K562 (cell line): Measurements from ENCODE around the gene ALG9. TPM values are rescaled to one million over a fixed set of nuclear protein-coding genes. Genes with fewer than 3 reads are reported as not detected.

ENCODE experiments used
- CEBPB ChIP-seq: fragments of 450-650 bp; IDR thresholded peaks from 2 replicates; pipeline ENCODE4 v1.6.1; 2016; ENCODE audit warnings: missing genetic modification characterization, missing compliant biosample characterization
- DDX20 ChIP-seq: fragments of 450-650 bp; IDR thresholded peaks from 2 replicates; pipeline ENCODE4 v1.6.1; 2016; ENCODE audit warnings: missing genetic modification characterization, low read depth, mild to moderate bottlenecking, missing compliant biosample characterization, moderate library complexity
- FOXM1 ChIP-seq, 2 experiments: fragments of 450-650 bp in 1 of 2; sonication (generic) in 1 of 2; formaldehyde crosslinking in 1 of 2; IDR thresholded peaks; 2 replicates each; pipeline versions ENCODE4 v1.6.1 to v1.9.0; 2017 to 2022; ENCODE audit warnings: low read depth in 2 of 2, mild to moderate bottlenecking in 2 of 2, missing genetic modification reagents in 1 of 2, moderate library complexity in 1 of 2
- HIVEP1 ChIP-seq: fragments of 250-450 bp; sonication (Bioruptor Pico); IDR thresholded peaks from 2 replicates; pipeline ENCODE4 v1.4.0; 2020; ENCODE audit warnings: mild to moderate bottlenecking
- HMBOX1 ChIP-seq: sonication (generic); IDR thresholded peaks from 2 replicates; pipeline ENCODE4 v1.6.1; 2016
- HMG20B ChIP-seq: fragments of 250-450 bp; sonication (Bioruptor Pico); IDR thresholded peaks from 2 replicates; pipeline ENCODE4 v1.5.0; 2021; ENCODE audit warnings: mild to moderate bottlenecking
- JUND ChIP-seq, 2 experiments: IDR thresholded peaks; 2 replicates in 1 of 2; 3 replicates in 1 of 2; pipeline ENCODE4 v1.6.1; 2011; ENCODE audit warnings: borderline replicate concordance in 2 of 2, low read depth in 2 of 2, low read length in 2 of 2, improper control_type of control experiment in 1 of 2, missing biosample characterization in 1 of 2, missing genetic modification characterization in 1 of 2, missing genetic modification reagents in 1 of 2
- RBBP5 ChIP-seq: fragments of 200-600 bp; sonication (generic); IDR thresholded peaks from 2 replicates; pipeline ENCODE4 v1.6.1; 2012; ENCODE audit warnings: borderline replicate concordance, mild to moderate bottlenecking, low read length, control low read depth, inconsistent platforms; ENCODE audit not compliant: insufficient read depth, poor library complexity, severe bottlenecking
- ZFP30 ChIP-seq: fragments of 250-450 bp; sonication (Bioruptor Pico); IDR thresholded peaks from 2 replicates; pipeline ENCODE4 v1.8.0; 2022; ENCODE audit warnings: moderate library complexity, mild to moderate bottlenecking, inconsistent platforms, borderline replicate concordance
- ZNF253 ChIP-seq: fragments of 250-450 bp; sonication (Bioruptor Pico); conservative IDR thresholded peaks from 2 replicates; pipeline ENCODE4 v1.6.1; 2021; ENCODE audit warnings: mild to moderate bottlenecking
- ZNF592 ChIP-seq: fragments of 450-650 bp; IDR thresholded peaks from 2 replicates; pipeline ENCODE4 v1.6.1; 2017; ENCODE audit warnings: antibody characterized with exemption, mild to moderate bottlenecking
- polyA plus RNA-seq, 8 experiments: library from polyadenylated mRNA; depleted of rRNA in 4 of 8; stranded (reverse) in 5 of 8; unstranded in 3 of 8; fragments of >200 nt; fragmentation: Nextera tagmentation in 2 of 8; fragmentation: Illumina TruSeq in 1 of 8; extraction: Ambion mirVana in 2 of 8; extraction: Trizol in 1 of 8; gene quantifications; 2 replicates each; pipeline versions ENCODE4 v1.2.1 to v1.2.3, GENCODE V29; 2011 to 2014; ENCODE audit warnings: inconsistent platforms in 1 of 8, missing spikeins in 1 of 8
- total RNA-seq, 7 experiments: library from RNA; depleted of rRNA in 6 of 7; stranded (reverse); fragments of >200 nt in 6 of 7; fragmentation: Illumina TruSeq in 2 of 7; extraction: Trizol in 2 of 7; gene quantifications; 2 replicates each; pipeline versions ENCODE4 v1.2.1 to v1.2.3, GENCODE V29; 2011 to 2021; ENCODE audit warnings: low replicate concordance in 1 of 7
- TF ChIP-seq, protein P1 (sequence below): sonication (generic); formaldehyde crosslinking; IDR thresholded peaks from 2 replicates; pipeline ENCODE4 v1.8.0; 2022; ENCODE audit warnings: mild to moderate bottlenecking, missing genetic modification reagents, borderline replicate concordance
- TF ChIP-seq, protein P2 (sequence below): fragments of 450-650 bp; formaldehyde crosslinking; IDR thresholded peaks from 2 replicates; pipeline ENCODE4 v1.4.0; 2020; ENCODE audit warnings: mild to moderate bottlenecking, moderate library complexity
- TF ChIP-seq, protein P3 (sequence below): sonication (generic); formaldehyde crosslinking; IDR thresholded peaks from 2 replicates; pipeline ENCODE4 v1.8.1; 2023; ENCODE audit warnings: mild to moderate bottlenecking, missing genetic modification reagents

The ALG9 gene
- total and polyA plus RNA-seq, 9 of the 15 experiments (the other 6 are each of a cell fraction or from before 2014, with no cell fraction given) = 11.5 to 40.5 (median 24.9) TPM

DNA sequence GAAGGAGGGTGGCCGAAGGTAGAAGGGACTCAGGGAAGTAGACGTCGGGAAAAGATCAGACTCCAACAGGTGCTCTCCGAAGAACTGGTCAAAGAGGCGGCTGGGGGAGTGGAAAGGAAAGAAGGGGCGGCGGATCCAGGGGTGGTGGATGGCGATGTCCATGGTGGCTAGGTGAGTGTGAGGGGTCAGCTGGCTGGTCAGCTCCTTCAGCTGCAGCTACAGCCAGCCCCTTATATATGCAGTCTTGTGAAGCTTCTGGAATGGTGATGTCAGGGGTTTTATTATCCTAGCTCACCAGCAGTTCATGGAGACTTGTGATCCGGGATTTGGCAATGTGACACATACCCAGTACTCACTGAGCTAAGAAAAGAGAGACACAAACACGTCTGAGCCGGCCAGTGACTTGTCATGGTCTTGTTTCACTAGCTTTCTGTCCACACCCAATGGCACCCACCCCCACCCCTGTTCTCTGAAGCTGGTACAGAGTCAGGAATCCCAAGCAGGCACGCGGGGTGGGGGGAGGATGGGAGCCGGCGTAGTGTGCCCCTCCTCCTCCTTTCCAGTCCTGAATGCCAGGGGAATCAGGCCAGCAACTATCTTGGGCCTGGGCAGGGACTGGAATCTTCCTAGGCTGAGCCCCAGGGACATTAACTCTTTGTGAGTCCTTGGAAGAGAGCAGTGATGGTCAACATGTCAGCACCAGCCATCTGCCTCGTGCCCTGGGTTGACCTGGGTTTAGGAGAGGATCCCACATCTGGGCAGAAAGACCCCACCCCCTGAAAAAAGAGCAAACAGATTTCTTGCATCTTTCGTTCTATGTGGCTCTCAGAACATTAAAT is 40.4 kb upstream of the ALG9 start, which contains the start of gene CRYAB (continued):
- TF ChIP-seq, protein P1, sequence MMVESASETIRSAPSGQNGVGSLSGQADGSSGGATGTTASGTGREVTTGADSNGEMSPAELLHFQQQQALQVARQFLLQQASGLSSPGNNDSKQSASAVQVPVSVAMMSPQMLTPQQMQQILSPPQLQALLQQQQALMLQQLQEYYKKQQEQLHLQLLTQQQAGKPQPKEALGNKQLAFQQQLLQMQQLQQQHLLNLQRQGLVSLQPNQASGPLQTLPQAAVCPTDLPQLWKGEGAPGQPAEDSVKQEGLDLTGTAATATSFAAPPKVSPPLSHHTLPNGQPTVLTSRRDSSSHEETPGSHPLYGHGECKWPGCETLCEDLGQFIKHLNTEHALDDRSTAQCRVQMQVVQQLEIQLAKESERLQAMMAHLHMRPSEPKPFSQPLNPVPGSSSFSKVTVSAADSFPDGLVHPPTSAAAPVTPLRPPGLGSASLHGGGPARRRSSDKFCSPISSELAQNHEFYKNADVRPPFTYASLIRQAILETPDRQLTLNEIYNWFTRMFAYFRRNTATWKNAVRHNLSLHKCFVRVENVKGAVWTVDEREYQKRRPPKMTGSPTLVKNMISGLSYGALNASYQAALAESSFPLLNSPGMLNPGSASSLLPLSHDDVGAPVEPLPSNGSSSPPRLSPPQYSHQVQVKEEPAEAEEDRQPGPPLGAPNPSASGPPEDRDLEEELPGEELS (CRISPR knock-in tag) = no peak
- TF ChIP-seq FOXM1 (IDR thresholded peaks at IDR 0.05; ENCODE audit: low read depth) (no peak), FOXM1 (CRISPR knock-in tag; IDR thresholded peaks at IDR 0.05; ENCODE audit: low read depth) (0 out of 2 replicates have a peak, but pooled peaks have one; percentile 32), ZNF592 (0 out of 2 replicates have a peak, but pooled peaks have one; percentile 44), HMBOX1 (peak; percentile 18; the same call in 1 of the 2 replicates), ZNF253 (no peak), HIVEP1 (CRISPR knock-in tag) (no peak), DDX20 (no peak), HMG20B (CRISPR knock-in tag) (no peak), CEBPB (tag) (0 out of 2 replicates have a peak, but pooled peaks have one; percentile 16), JUND (IDR thresholded peaks at IDR 0.05; ENCODE audit: borderline replicate concordance, low read depth, low read length) (peak; percentile 20; the same call in 1 of the 2 replicates), JUND (tag; IDR thresholded peaks at IDR 0.05; ENCODE audit: borderline replicate concordance, low read depth, low read length) (no peak), ZFP30 (no peak), RBBP5 (peak; percentile 42)
- TF ChIP-seq, protein P2, sequence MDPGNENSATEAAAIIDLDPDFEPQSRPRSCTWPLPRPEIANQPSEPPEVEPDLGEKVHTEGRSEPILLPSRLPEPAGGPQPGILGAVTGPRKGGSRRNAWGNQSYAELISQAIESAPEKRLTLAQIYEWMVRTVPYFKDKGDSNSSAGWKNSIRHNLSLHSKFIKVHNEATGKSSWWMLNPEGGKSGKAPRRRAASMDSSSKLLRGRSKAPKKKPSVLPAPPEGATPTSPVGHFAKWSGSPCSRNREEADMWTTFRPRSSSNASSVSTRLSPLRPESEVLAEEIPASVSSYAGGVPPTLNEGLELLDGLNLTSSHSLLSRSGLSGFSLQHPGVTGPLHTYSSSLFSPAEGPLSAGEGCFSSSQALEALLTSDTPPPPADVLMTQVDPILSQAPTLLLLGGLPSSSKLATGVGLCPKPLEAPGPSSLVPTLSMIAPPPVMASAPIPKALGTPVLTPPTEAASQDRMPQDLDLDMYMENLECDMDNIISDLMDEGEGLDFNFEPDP (CRISPR knock-in tag) = no peak
- TF ChIP-seq, protein P3, sequence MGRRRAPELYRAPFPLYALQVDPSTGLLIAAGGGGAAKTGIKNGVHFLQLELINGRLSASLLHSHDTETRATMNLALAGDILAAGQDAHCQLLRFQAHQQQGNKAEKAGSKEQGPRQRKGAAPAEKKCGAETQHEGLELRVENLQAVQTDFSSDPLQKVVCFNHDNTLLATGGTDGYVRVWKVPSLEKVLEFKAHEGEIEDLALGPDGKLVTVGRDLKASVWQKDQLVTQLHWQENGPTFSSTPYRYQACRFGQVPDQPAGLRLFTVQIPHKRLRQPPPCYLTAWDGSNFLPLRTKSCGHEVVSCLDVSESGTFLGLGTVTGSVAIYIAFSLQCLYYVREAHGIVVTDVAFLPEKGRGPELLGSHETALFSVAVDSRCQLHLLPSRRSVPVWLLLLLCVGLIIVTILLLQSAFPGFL (CRISPR knock-in tag) = no peak
